HG02852 (cell line): Measurements from ENCODE around the gene PXDN.
"Not testable (repeated sequence)": the region's sequence is repeated elsewhere in the genome, so short reads cannot be mapped to it uniquely, and the experiment has no call there.

ENCODE experiments used
- ATAC-seq: cut with Tn5 transposase; IDR thresholded peaks from one replicate; pipeline ENCODE4 v1.9.1; 2021; ENCODE audit warnings: mild to moderate bottlenecking, moderate library complexity; ENCODE audit not compliant: unreplicated experiment

Gene PXDN

GRCh38 chr2:1744446-1745170 is at the start of gene PXDN:
Gene PXDN, minus strand, starts transcription at chr2:1744515. Its CDS starts 60 bp downstream, at chr2:1744455.
- no peak for ATAC-seq

GRCh38 chr2:1793868-1794445 is 49.6 kb upstream of the PXDN start:
- no peak for ATAC-seq

GRCh38 chr2:1793001-1793867 is 48.9 kb upstream of the PXDN start:
- no peak for ATAC-seq

- no peak for ATAC-seq
Observed at GRCh38 chr2:1791685-1792435, 47.5 kb upstream of the PXDN start.

GRCh38 chr2:1791006-1791605 is 46.8 kb upstream of the PXDN start:
- ATAC-seq = no peak

- ATAC-seq = no peak
Observed at GRCh38 chr2:1790473-1790872, 46.2 kb upstream of the PXDN start.

GRCh38 chr2:1789610-1790009 is 45.3 kb upstream of the PXDN start:
- no peak for ATAC-seq

- no peak for ATAC-seq
Observed at GRCh38 chr2:1788478-1788959, 44.2 kb upstream of the PXDN start.

GRCh38 chr2:1787755-1788477 is 43.6 kb upstream of the PXDN start:
- ATAC-seq = no peak

GRCh38 chr2:1784986-1785617 is 40.8 kb upstream of the PXDN start:
- ATAC-seq = no peak

- no peak for ATAC-seq
Observed at GRCh38 chr2:1784087-1784486, 39.8 kb upstream of the PXDN start.

- ATAC-seq = no peak
Observed at GRCh38 chr2:1782514-1782913, 38.2 kb upstream of the PXDN start.

GRCh38 chr2:1781291-1782080 is 37.2 kb upstream of the PXDN start:
- ATAC-seq = no peak

GRCh38 chr2:1780693-1781092 is 36.4 kb upstream of the PXDN start:
- ATAC-seq = no peak

GRCh38 chr2:1780054-1780453 is 35.7 kb upstream of the PXDN start:
- ATAC-seq = not testable (repeated sequence)

- no peak for ATAC-seq
Observed at GRCh38 chr2:1778566-1778965, 34.3 kb upstream of the PXDN start.

GRCh38 chr2:1777781-1778180 is 33.5 kb upstream of the PXDN start:
- no peak for ATAC-seq

- no peak for ATAC-seq
Observed at GRCh38 chr2:1777156-1777555, 32.8 kb upstream of the PXDN start.
